HepG2 (cell line): ENCODE measurements around the gene ZNF385B. TPM values are rescaled to one million over a fixed set of nuclear protein-coding genes. Genes with fewer than 3 reads are reported as not detected.

Source experiments
- ATAC-seq: fragments of 200-7000 bp; cut with Tn5 transposase; 3 replicates; pipeline ENCODE4 v1.9.1; 2020; ENCODE audit warnings: mild to moderate bottlenecking, moderate library complexity
- BruUV-seq: library from RNA; stranded (reverse); fragments of 400-500 nt; replicated peaks from 2 replicates; lab custom pipeline; 2021; lab: Mats Ljungman, UMichigan
- CTCF ChIA-PET: fragments of 300-600 bp; formaldehyde crosslinking; extraction: SDS; loops from one replicate; lab custom pipeline; 2021; ENCODE audit warnings: low total read pairs, inconsistent platforms, low intra/inter-chr PET ratio; lab: Yijun Ruan, JAX
- POLR2A ChIA-PET: fragments of 350-600 bp; sonication (Branson Sonifier 250); formaldehyde crosslinking; loops from one replicate; lab custom pipeline; 2020; ENCODE audit warnings: antibody characterized with exemption, inconsistent platforms; lab: Yijun Ruan, JAX
- DNase-seq: peaks from one replicate; pipeline ENCODE4 v3.0.0-alpha.2; 2015; ENCODE audit warnings: low spot score
- FAIRE-seq: peaks from 3 replicates; lab custom pipeline; 2011; peaks lifted over from hg19 to GRCh38; lab: Jason Lieb, UNC
- H2AFZ ChIP-seq: one replicate; pipeline ENCODE4 v1.6.1; 2011; ENCODE audit warnings: low read length, inconsistent platforms
- H3K27ac ChIP-seq: fragments of 300-600 bp; 3 replicates; pipeline ENCODE4 v1.8.0; 2011; ENCODE audit warnings: mixed run types, mild to moderate bottlenecking, mixed read lengths, low read length, inconsistent platforms; ENCODE audit not compliant: insufficient read depth; ENCODE audit errors: extremely low read length
- H3K27me3 ChIP-seq, 2 experiments: fragments of 200-600 bp in 1 of 2; 2 replicates in 1 of 2; 3 replicates in 1 of 2; pipeline versions ENCODE4 v1.6.0 to v1.8.0; 2011; ENCODE audit warnings: low read length in 2 of 2, mild to moderate bottlenecking in 2 of 2, moderate library complexity in 2 of 2, inconsistent platforms in 1 of 2; ENCODE audit not compliant: insufficient read depth in 2 of 2, control insufficient read depth in 1 of 2
- H3K36me3 ChIP-seq, 2 experiments: fragments of 200-600 bp in 1 of 2; replicated peaks in 1 of 2; 2 replicates in 1 of 2; 3 replicates in 1 of 2; pipeline versions ENCODE4 v1.5.1 to v1.8.0; 2011; ENCODE audit warnings: low read length in 2 of 2, inconsistent platforms in 1 of 2; ENCODE audit not compliant: insufficient read depth in 2 of 2, control insufficient read depth in 1 of 2
- H3K4me1 ChIP-seq: 2 replicates; pipeline ENCODE4 v1.5.1; 2012; ENCODE audit warnings: low read length, inconsistent platforms; ENCODE audit not compliant: insufficient read depth
- H3K4me2 ChIP-seq: 2 replicates; pipeline ENCODE4 v1.6.0; 2011; ENCODE audit warnings: low read depth, low read length, inconsistent platforms
- H3K4me3 ChIP-seq, 3 experiments: fragments of 200-600 bp in 1 of 3; sonication (generic), shearing (Covaris generic) in 1 of 3; replicated peaks in 1 of 3; 2 replicates each; pipeline ENCODE4 v1.5.1; 2011 to 2016; ENCODE audit warnings: low read length in 3 of 3, inconsistent platforms in 2 of 3, low read depth in 2 of 3, mild to moderate bottlenecking in 2 of 3, control low read depth in 1 of 3, mixed read lengths in 1 of 3; ENCODE audit not compliant: insufficient read depth in 1 of 3
- H3K79me2 ChIP-seq: one replicate; pipeline ENCODE4 v1.6.1; 2011; ENCODE audit warnings: low read length, inconsistent platforms; ENCODE audit not compliant: insufficient read depth
- H3K9ac ChIP-seq: 2 replicates; pipeline ENCODE4 v1.6.0; 2011; ENCODE audit warnings: mild to moderate bottlenecking, low read depth, low read length, inconsistent platforms; ENCODE audit not compliant: insufficient read depth
- H3K9me3 ChIP-seq: 2 replicates; pipeline ENCODE4 v1.5.1; 2012; ENCODE audit warnings: mild to moderate bottlenecking, low read length
- H4K20me1 ChIP-seq: 2 replicates; pipeline ENCODE4 v1.6.0; 2011; ENCODE audit warnings: inconsistent platforms, mild to moderate bottlenecking, low read length, moderate library complexity; ENCODE audit not compliant: insufficient read depth
- CAMTA2 ChIP-seq: sonication (generic); formaldehyde crosslinking; IDR thresholded peaks from 2 replicates; pipeline ENCODE4 v1.4.0; 2020; ENCODE audit warnings: mild to moderate bottlenecking, missing genetic modification reagents, borderline replicate concordance
- CCAR2 ChIP-seq: fragments of 200-400 bp; formaldehyde crosslinking; optimal IDR thresholded peaks from 2 replicates; pipeline ENCODE3; 2018; ENCODE audit warnings: low read depth, mild to moderate bottlenecking, low read length, moderate library complexity
- DNMT1 ChIP-seq: sonication (generic); formaldehyde crosslinking; IDR thresholded peaks from 2 replicates; pipeline ENCODE4 v1.5.1; 2020; ENCODE audit warnings: mild to moderate bottlenecking, missing genetic modification reagents
- EEA1 ChIP-seq: sonication (generic); formaldehyde crosslinking; IDR thresholded peaks from 2 replicates; pipeline ENCODE4 v1.5.1; 2020; ENCODE audit warnings: mild to moderate bottlenecking, missing genetic modification reagents, borderline replicate concordance
- ELF3 ChIP-seq: IDR thresholded peaks from 2 replicates; pipeline ENCODE4 v1.6.1; 2016; ENCODE audit warnings: missing genetic modification reagents, missing compliant biosample characterization
- FIP1L1 ChIP-seq: fragments of 200-400 bp; formaldehyde crosslinking; IDR thresholded peaks from 2 replicates; pipeline ENCODE4 v1.6.1; 2018; ENCODE audit warnings: low read depth, mild to moderate bottlenecking, low read length, moderate library complexity, borderline replicate concordance; ENCODE audit not compliant: insufficient read depth
- GABPA ChIP-seq, 2 experiments: IDR thresholded peaks; 2 replicates each; pipeline ENCODE4 v1.6.1; 2011 to 2016; ENCODE audit warnings: low read depth in 2 of 2, low read length in 1 of 2, missing biosample characterization in 1 of 2, missing genetic modification characterization in 1 of 2
- HBP1 ChIP-seq: IDR thresholded peaks from 2 replicates; pipeline ENCODE4 v1.6.1; 2016; ENCODE audit warnings: low read depth, control low read depth
- HIVEP1 ChIP-seq: sonication (generic); formaldehyde crosslinking; IDR thresholded peaks from 2 replicates; pipeline ENCODE4 v1.4.0; 2020; ENCODE audit warnings: mild to moderate bottlenecking, missing genetic modification reagents
- HOXA3 ChIP-seq: sonication (generic); formaldehyde crosslinking; IDR thresholded peaks from 2 replicates; pipeline ENCODE4 v1.5.0; 2020; ENCODE audit warnings: missing genetic modification reagents
- SMAD3 ChIP-seq: sonication (generic); formaldehyde crosslinking; IDR thresholded peaks from 2 replicates; pipeline ENCODE4 v1.4.0; 2020; ENCODE audit warnings: missing genetic modification reagents
- SMC3 ChIP-seq: IDR thresholded peaks from 2 replicates; pipeline ENCODE4 v1.6.1; 2011; ENCODE audit warnings: low read length, improper control_type of control experiment
- TBX2 ChIP-seq: sonication (generic); formaldehyde crosslinking; IDR thresholded peaks from 2 replicates; pipeline ENCODE4 v1.5.0; 2020; ENCODE audit warnings: missing genetic modification reagents, mild to moderate bottlenecking, borderline replicate concordance
- ZNF503 ChIP-seq: sonication (generic); formaldehyde crosslinking; IDR thresholded peaks from 2 replicates; pipeline ENCODE4 v1.4.0; 2020; ENCODE audit warnings: missing genetic modification reagents
- ZNF816 ChIP-seq: sonication (generic); formaldehyde crosslinking; IDR thresholded peaks from 2 replicates; pipeline ENCODE4 v1.8.0; 2022; ENCODE audit warnings: missing genetic modification reagents, mild to moderate bottlenecking, borderline replicate concordance
- ZSCAN22 ChIP-seq: sonication (generic); formaldehyde crosslinking; IDR thresholded peaks from 2 replicates; pipeline ENCODE4 v1.4.0; 2020; ENCODE audit warnings: mild to moderate bottlenecking, missing genetic modification reagents
- WGBS: methylation state at CpG from one replicate; pipeline ENCODE4 v1.1.6; 2017; ENCODE audit warnings: low lambda C conversion rate; 5-methylcytosine and 5-hydroxymethylcytosine counted together
- in situ Hi-C: cut with HindIII; loops from 2 replicates; pipeline ENCODE4 v1.10.0; 2017; ENCODE audit warnings: low pct_unique_long_range_greater_than_20kb; ENCODE audit not compliant: extremely low pct_ligation_motif_present
- intact Hi-C: fragments of 100-400 bp; cut with micrococcal nuclease; formaldehyde crosslinking; loops from one replicate; pipeline ENCODE4 v1.10.0; 2022; ENCODE audit not compliant: unreplicated experiment
- polyA plus RNA-seq, 8 experiments: library from polyadenylated mRNA; depleted of rRNA in 3 of 8; stranded (reverse) in 7 of 8; unstranded in 1 of 8; fragments of >200 nt; fragmentation: Illumina TruSeq in 4 of 8; extraction: Trizol in 4 of 8; gene quantifications; 2 replicates each; pipeline versions ENCODE4 v1.2.1 to v1.2.3, GENCODE V29; 2011 to 2016; ENCODE audit warnings: low read depth in 4 of 8, missing spikeins in 1 of 8, mixed read lengths in 1 of 8; ENCODE audit not compliant: insufficient read depth in 1 of 8
- total RNA-seq, 5 experiments: library from RNA; depleted of rRNA; stranded (reverse); fragments of >200 nt; fragmentation: Illumina TruSeq; extraction: Trizol; gene quantifications; 2 replicates each; pipeline ENCODE4 v1.2.3, GENCODE V29; 2016; ENCODE audit warnings: low read depth in 1 of 5

Gene ZNF385B
- total and polyA plus RNA-seq, 2 of the 13 experiments (the other 11 are each of a cell fraction or from before 2014, with no cell fraction given): 3.3 to 6.7 TPM

GRCh38 chr2:179592167-179592936 lies 269.1 kb downstream of the ZNF385B start:
- Histone ChIP-seq H3K9ac (no peak overlapping the region), H3K36me3 (no peaks in the 10 kb centered on the region), H3K79me2 (no peaks in the 10 kb centered on the region), H3K4me1 (no peaks in the 10 kb centered on the region), H3K27me3 (no peaks in the 10 kb centered on the region), H3K4me2 (no peak overlapping the region), H3K4me3 (no peak overlapping the region), H3K27ac (no peak overlapping the region), H3K9me3 (no peaks in the 10 kb centered on the region), H4K20me1 (no peaks in the 10 kb centered on the region), H2AFZ (no peak overlapping the region)
- CTCF ChIA-PET: no interaction called here
- TF ChIP-seq FIP1L1: no peak
- no peak for TF ChIP-seq EEA1 (CRISPR knock-in tag)
- intact Hi-C loops: no loop called here
- FAIRE-seq (no peak), DNase-seq (no peak), ATAC-seq (no peak)
- in situ Hi-C loops: no loop called here
- BruUV-seq: no TSS peak
- 90% methylated on average over 7 of the region's 7 CpGs for WGBS
- POLR2A ChIA-PET: no interaction called here

GRCh38 chr2:179591690-179592089 lies 269.7 kb downstream of the ZNF385B start:
- Histone ChIP-seq H3K4me3 (no peak overlapping the region), H3K27ac (no peak overlapping the region), H3K4me2 (no peak overlapping the region), H3K79me2 (no peaks in the 10 kb centered on the region), H2AFZ (no peak overlapping the region), H3K27me3 (no peaks in the 10 kb centered on the region), H3K4me1 (no peaks in the 10 kb centered on the region), H3K9me3 (no peaks in the 10 kb centered on the region), H4K20me1 (no peaks in the 10 kb centered on the region), H3K36me3 (no peaks in the 10 kb centered on the region), H3K9ac (no peak overlapping the region)
- BruUV-seq: no TSS peak
- WGBS: 96% methylated on average over 1 of the region's 1 CpG
- intact Hi-C loops (no loop called here), in situ Hi-C loops (no loop called here)
- CTCF ChIA-PET: no interaction called here
- POLR2A ChIA-PET: no interaction called here
- ATAC-seq (no peak), FAIRE-seq (no peak), DNase-seq (no peak)
- no peak for TF ChIP-seq ELF3 (CRISPR knock-in tag)
- no peak for TF ChIP-seq CAMTA2 (CRISPR knock-in tag)
- TF ChIP-seq HOXA3: no peak
- TF ChIP-seq HBP1 (CRISPR knock-in tag): no peak
- no peak for TF ChIP-seq ZNF816 (CRISPR knock-in tag)
- TF ChIP-seq SMAD3 (CRISPR knock-in tag): no peak
- TF ChIP-seq TBX2 (CRISPR knock-in tag): no peak
- TF ChIP-seq ZNF503 (CRISPR knock-in tag): no peak
- TF ChIP-seq HIVEP1 (CRISPR knock-in tag): no peak
- TF ChIP-seq GABPA (IDR thresholded peaks at IDR 0.05; ENCODE audit: low read depth, low read length): no peak
- TF ChIP-seq GABPA (CRISPR knock-in tag; IDR thresholded peaks at IDR 0.05; ENCODE audit: low read depth): no peak
- TF ChIP-seq CCAR2: no peak
- TF ChIP-seq ZSCAN22 (CRISPR knock-in tag): no peak
- no peak for TF ChIP-seq DNMT1 (CRISPR knock-in tag)
- TF ChIP-seq SMC3: no peak
